Heart left ventricle (tissue), 13 donors: ENCODE results near the gene MCUB.

Source experiments
- POLR2A ChIP-seq, 2 donors: fragments of 450-650 bp; IDR thresholded peaks; one replicate each; pipeline ENCODE4 v1.6.1; 2017; ENCODE audit warnings: antibody characterized with exemption in 2 of 2, mild to moderate bottlenecking in 2 of 2, moderate library complexity in 2 of 2
- TF ChIP-seq, protein P1 (sequence below), 12 donors: fragments of 200-600 bp; sonication (generic) in 4 of 12; IDR thresholded peaks; one replicate each; pipeline versions ENCODE4 v1.5.0 to v1.8.0; 2018 to 2022; ENCODE audit warnings: antibody characterized with exemption in 12 of 12, mild to moderate bottlenecking in 5 of 12
- donor health status: ischemic (EF 13 %, LVEDD 7.1; RV severe dilation, severe dysfunction).
- donor health status: DM: no; HTN: yes; CAD: no.
- donor health status: DM: no; HTN: no; CAD: no.
- donor health status: ischemic (EF 25% LVEDD 6.9; RV normal size, moderate dysfunction).
- donor health status: ischemic (EF 25% LVEDD 5.7; RV mildly dilated, moderate dysfunction).
- donor health status: ischemic (EF 35%, LVEDD 5.7; RV mildly dilated, moderate dysfunction).
- donor health status: nonischemic (EF 11% LVEDD 7.7; RV severe dilation, severe dysfunction).
- donor health status: DM: yes; HTN: yes; CAD: no.
- donor health status: PGD.
- donor health status: ischemic (EF 29% LVEDD 5.4; RV normal size, mild dysfunction).
- donor health status: nonischemic (EF 23%, LVEDD 6.1; RV moderate dilation, normal function).

GRCh38 chr4:109708990-109709389, 148.9 kb downstream of the MCUB start:
- TF ChIP-seq, protein P1, sequence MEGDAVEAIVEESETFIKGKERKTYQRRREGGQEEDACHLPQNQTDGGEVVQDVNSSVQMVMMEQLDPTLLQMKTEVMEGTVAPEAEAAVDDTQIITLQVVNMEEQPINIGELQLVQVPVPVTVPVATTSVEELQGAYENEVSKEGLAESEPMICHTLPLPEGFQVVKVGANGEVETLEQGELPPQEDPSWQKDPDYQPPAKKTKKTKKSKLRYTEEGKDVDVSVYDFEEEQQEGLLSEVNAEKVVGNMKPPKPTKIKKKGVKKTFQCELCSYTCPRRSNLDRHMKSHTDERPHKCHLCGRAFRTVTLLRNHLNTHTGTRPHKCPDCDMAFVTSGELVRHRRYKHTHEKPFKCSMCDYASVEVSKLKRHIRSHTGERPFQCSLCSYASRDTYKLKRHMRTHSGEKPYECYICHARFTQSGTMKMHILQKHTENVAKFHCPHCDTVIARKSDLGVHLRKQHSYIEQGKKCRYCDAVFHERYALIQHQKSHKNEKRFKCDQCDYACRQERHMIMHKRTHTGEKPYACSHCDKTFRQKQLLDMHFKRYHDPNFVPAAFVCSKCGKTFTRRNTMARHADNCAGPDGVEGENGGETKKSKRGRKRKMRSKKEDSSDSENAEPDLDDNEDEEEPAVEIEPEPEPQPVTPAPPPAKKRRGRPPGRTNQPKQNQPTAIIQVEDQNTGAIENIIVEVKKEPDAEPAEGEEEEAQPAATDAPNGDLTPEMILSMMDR (IDR thresholded peaks at IDR 0.05), result no peak
- TF ChIP-seq POLR2A (IDR thresholded peaks at IDR 0.05), result no peak
